Hepatocyte (in vitro differentiated cells): ENCODE measurements around the gene LRCOL1. TPM values are rescaled to one million over a fixed set of nuclear protein-coding genes. Genes with fewer than 3 reads are reported as not detected.

ENCODE experiments used
- DNase-seq: peaks from one replicate; pipeline ENCODE4 v3.0.0-alpha.2; 2016; ENCODE audit warnings: low spot score
- H2AFZ ChIP-seq: fragments of 200-600 bp; sonication (generic); 2 replicates; pipeline ENCODE4 v1.6.0; 2016; ENCODE audit warnings: antibody characterized with exemption, mild to moderate bottlenecking
- H3K27ac ChIP-seq: fragments of 200-600 bp; sonication (generic); 2 replicates; pipeline ENCODE4 v1.5.1; 2016; ENCODE audit warnings: mild to moderate bottlenecking
- H3K27me3 ChIP-seq: fragments of 200-600 bp; sonication (generic); 2 replicates; pipeline ENCODE4 v1.6.1; 2016
- H3K36me3 ChIP-seq: fragments of 200-600 bp; sonication (generic); replicated peaks from 2 replicates; pipeline ENCODE4 v1.5.1; 2016; ENCODE audit warnings: low read depth; ENCODE audit not compliant: insufficient read depth
- H3K4me1 ChIP-seq: fragments of 200-600 bp; sonication (generic); 2 replicates; pipeline ENCODE4 v1.5.1; 2016; ENCODE audit warnings: mild to moderate bottlenecking, moderate library complexity; ENCODE audit not compliant: insufficient read depth
- H3K4me2 ChIP-seq: fragments of 200-600 bp; sonication (generic); 2 replicates; pipeline ENCODE4 v1.6.0; 2016
- H3K4me3 ChIP-seq: fragments of 200-600 bp; sonication (generic); 2 replicates; pipeline ENCODE4 v1.5.1; 2016; ENCODE audit warnings: mild to moderate bottlenecking
- H3K79me2 ChIP-seq: fragments of 200-600 bp; sonication (generic); 2 replicates; pipeline ENCODE4 v1.6.0; 2017; ENCODE audit warnings: mild to moderate bottlenecking
- H3K9me2 ChIP-seq: fragments of 200-600 bp; sonication (generic); replicated peaks from 2 replicates; pipeline ENCODE4 v1.6.0; 2017; ENCODE audit warnings: mild to moderate bottlenecking; ENCODE audit not compliant: insufficient read depth
- H3K9me3 ChIP-seq: fragments of 200-600 bp; sonication (generic); 2 replicates; pipeline ENCODE4 v1.5.1; 2016; ENCODE audit warnings: low read depth, mild to moderate bottlenecking
- H4K20me1 ChIP-seq: fragments of 200-600 bp; sonication (generic); 2 replicates; pipeline ENCODE4 v1.6.0; 2016; ENCODE audit warnings: mild to moderate bottlenecking; ENCODE audit not compliant: insufficient read depth, poor library complexity, severe bottlenecking
- CTCF ChIP-seq: fragments of 200-600 bp; sonication (generic); IDR thresholded peaks from 2 replicates; pipeline ENCODE4 v1.5.1; 2016; ENCODE audit warnings: antibody characterized with exemption, mild to moderate bottlenecking; ENCODE audit not compliant: poor library complexity
- EZH2 ChIP-seq: fragments of 200-600 bp; sonication (generic); IDR thresholded peaks from 2 replicates; pipeline ENCODE4 v1.6.1; 2016; ENCODE audit warnings: antibody characterized with exemption, mild to moderate bottlenecking, borderline replicate concordance
- EZH2phosphoT487 ChIP-seq: fragments of 200-600 bp; sonication (generic); IDR thresholded peaks from one replicate; pipeline ENCODE4 v1.6.1; 2018; ENCODE audit warnings: antibody characterized with exemption, mild to moderate bottlenecking, low read depth, moderate library complexity; ENCODE audit not compliant: unreplicated experiment, severe bottlenecking
- WGBS: methylation state at CpG from one replicate; pipeline ENCODE4 v1.1.6; 2016; ENCODE audit warnings: low lambda C conversion rate; ENCODE audit errors: missing lambda C conversion rate; 5-methylcytosine and 5-hydroxymethylcytosine counted together
- polyA plus RNA-seq: library from polyadenylated mRNA; unstranded; fragments of >200 nt; fragmentation: Nextera tagmentation; extraction: Ambion mirVana; gene quantifications from 2 replicates; pipeline ENCODE4 v1.2.1, GENCODE V29; 2016
- total RNA-seq: library from RNA; depleted of rRNA; stranded (reverse); fragments of >200 nt; gene quantifications from 2 replicates; pipeline ENCODE4 v1.2.3, GENCODE V29; 2014

Gene LRCOL1
- total and polyA plus RNA-seq, 2 experiments from 2014 or later: 0.28 TPM; not detected in 1

GRCh38 chr12:132596016-132596415, 14.4 kb downstream of the LRCOL1 start:
- Histone ChIP-seq H3K4me2 (no peak overlapping the region), H3K27ac (no peak overlapping the region), H2AFZ (no peak overlapping the region), H3K9me3 (no peaks in the 10 kb centered on the region), H3K4me3 (no peak overlapping the region), H4K20me1 (no peaks in the 10 kb centered on the region), H3K36me3 (no peaks in the 10 kb centered on the region), H3K9me2 (no peaks in the 10 kb centered on the region), H3K79me2 (no peaks in the 10 kb centered on the region), H3K27me3 (peaks cover 8% of the 10 kb centered on the region), H3K4me1 (no peaks in the 10 kb centered on the region)
- TF ChIP-seq EZH2phosphoT487: no peak
- TF ChIP-seq EZH2: no peak
- no peak for TF ChIP-seq CTCF
- 62% methylated on average over 16 of the region's 18 CpGs for WGBS
- DNase-seq: peak; percentile 54

- Histone ChIP-seq H3K4me3 (no peak overlapping the region), H3K9me2 (no peaks in the 10 kb centered on the region), H3K27me3 (peaks cover 8% of the 10 kb centered on the region), H3K4me2 (no peak overlapping the region), H4K20me1 (no peaks in the 10 kb centered on the region), H3K9me3 (no peaks in the 10 kb centered on the region), H2AFZ (no peak overlapping the region), H3K27ac (no peak overlapping the region), H3K79me2 (no peaks in the 10 kb centered on the region), H3K4me1 (no peaks in the 10 kb centered on the region), H3K36me3 (no peaks in the 10 kb centered on the region)
- 86% methylated on average over 11 of the region's 11 CpGs for WGBS
- no peak for DNase-seq
- TF ChIP-seq CTCF (no peak), EZH2 (no peak), EZH2phosphoT487 (no peak)
Measured at GRCh38 chr12:132595183-132595582, 15.2 kb downstream of the LRCOL1 start.

GRCh38 chr12:132593938-132594358, 16.4 kb downstream of the LRCOL1 start:
- Histone ChIP-seq H3K4me1 (no peaks in the 10 kb centered on the region), H4K20me1 (no peaks in the 10 kb centered on the region), H3K9me2 (no peaks in the 10 kb centered on the region), H3K9me3 (no peaks in the 10 kb centered on the region), H3K4me3 (no peak overlapping the region), H3K4me2 (peak overlapping the region; percentile 59), H3K27ac (no peak overlapping the region), H3K36me3 (no peaks in the 10 kb centered on the region), H3K79me2 (no peaks in the 10 kb centered on the region), H3K27me3 (peaks cover 3% of the 10 kb centered on the region), H2AFZ (no peak overlapping the region)
- 22% methylated on average over 11 of the region's 11 CpGs for WGBS
- peak; percentile 95 for DNase-seq
- TF ChIP-seq EZH2: no peak
- no peak for TF ChIP-seq CTCF
- TF ChIP-seq EZH2phosphoT487: no peak

GRCh38 chr12:132593521-132593920, 16.9 kb downstream of the LRCOL1 start:
- H3K36me3 ChIP-seq: no peaks in the 10 kb centered on the region
- H3K79me2 ChIP-seq: no peaks in the 10 kb centered on the region
- no peak overlapping the region for H3K27ac ChIP-seq
- no peak overlapping the region for H2AFZ ChIP-seq
- H4K20me1 ChIP-seq: no peaks in the 10 kb centered on the region
- H3K27me3 ChIP-seq: peaks cover 3% of the 10 kb centered on the region
- H3K4me2 ChIP-seq: no peak overlapping the region
- H3K4me3 ChIP-seq: no peak overlapping the region
- TF ChIP-seq EZH2phosphoT487 (no peak), CTCF (no peak), EZH2 (no peak)
- H3K9me3 ChIP-seq: no peaks in the 10 kb centered on the region
- no peaks in the 10 kb centered on the region for H3K4me1 ChIP-seq
- WGBS: 75% methylated on average over 18 of the region's 18 CpGs
- no peak for DNase-seq
- no peaks in the 10 kb centered on the region for H3K9me2 ChIP-seq
